HEK293T (cell line): ENCODE data around the gene AVPR2.

Source experiments
- FOXK2 ChIP-seq: fragments of 450-650 bp; IDR thresholded peaks from 2 replicates; pipeline ENCODE4 v1.6.1; 2016; ENCODE audit warnings: mild to moderate bottlenecking
- FOXM1 ChIP-seq: fragments of 450-650 bp; IDR thresholded peaks from 2 replicates; pipeline ENCODE4 v1.6.1; 2017; ENCODE audit warnings: mild to moderate bottlenecking, borderline replicate concordance
- SP1 ChIP-seq: fragments of 450-650 bp; IDR thresholded peaks from 2 replicates; pipeline ENCODE4 v1.6.1; 2017
- TARDBP ChIP-seq: fragments of 450-650 bp; IDR thresholded peaks from 2 replicates; pipeline ENCODE4 v1.6.1; 2016

GRCh38 chrX:153905481-153906095, 1.1 kb downstream of the AVPR2 start:
- TF ChIP-seq FOXM1 (no peak), TARDBP (no peak), FOXK2 (no peak), SP1 (no peak)
